ENCODE measurements around the gene RXFP1. TPM values are rescaled to one million over a fixed set of nuclear protein-coding genes. Genes with fewer than 3 reads are reported as not detected.

The RXFP1 gene
- polyA plus RNA-seq, 3 donors, result 0.07 TPM; not detected in 1

DNA sequence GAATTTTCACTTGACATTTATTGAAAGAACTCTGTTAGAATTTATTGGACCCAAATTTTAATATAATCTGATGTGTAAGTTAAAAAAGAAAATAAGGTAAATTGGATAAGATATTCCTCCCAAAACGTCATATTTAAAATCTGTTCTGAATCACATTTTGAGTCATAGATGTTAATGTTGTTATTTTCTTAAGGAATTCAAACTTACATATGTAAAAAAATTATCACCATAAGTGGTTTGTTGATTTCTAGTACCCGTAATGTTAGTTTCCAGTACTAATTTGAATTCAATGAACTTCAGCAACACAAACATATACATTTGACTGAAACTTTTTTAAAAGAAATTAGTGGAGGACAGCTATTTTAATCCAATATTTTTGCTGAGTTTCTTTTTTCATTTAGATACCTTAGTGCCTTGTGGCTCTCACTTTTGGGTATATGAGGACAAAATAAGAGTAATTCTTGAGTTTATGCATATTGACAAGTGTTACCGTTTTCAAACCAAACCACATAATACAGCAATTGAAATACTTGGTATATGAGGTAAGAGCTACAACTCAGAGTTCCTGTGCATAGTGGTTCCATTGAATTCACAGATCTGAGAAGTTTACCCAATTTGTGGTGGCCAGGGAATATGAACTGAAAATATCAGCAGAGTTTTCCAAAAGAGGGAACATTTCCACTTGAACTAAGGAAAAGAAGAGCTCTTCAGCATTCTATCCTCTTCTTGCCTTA, 78.2 kb downstream of the RXFP1 start:
- 78 to 80% (median 79%) methylated on average over 3 of the region's 3 CpGs for WGBS, 3 donors
- no peak overlapping the region for H3K27ac ChIP-seq (ENCODE audit: low read depth, low read length)

GRCh38 chr4:158604369-158604768, 82.7 kb downstream of the RXFP1 start:
- H3K27ac ChIP-seq (ENCODE audit: low read depth, low read length), result no peak overlapping the region

DNA sequence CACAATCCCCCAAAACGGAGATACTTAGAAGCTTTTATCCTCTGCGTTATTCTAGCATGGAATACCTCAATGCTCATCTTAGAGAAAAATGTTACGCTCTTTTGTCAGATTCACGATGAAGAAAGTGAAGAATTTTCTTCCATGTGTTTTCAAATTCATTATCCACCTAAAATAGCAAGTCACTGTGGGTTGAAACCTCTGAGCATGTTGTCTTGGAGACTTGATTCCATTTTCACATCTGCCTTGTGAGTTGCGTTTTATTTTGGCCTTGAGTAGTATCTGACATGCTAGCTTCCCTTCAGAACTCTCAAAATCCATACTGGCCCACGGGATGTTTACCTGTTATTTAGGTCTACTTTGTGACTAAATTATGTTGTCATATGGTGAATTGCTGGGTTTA, 83.7 kb downstream of the RXFP1 start:
- no peak overlapping the region for H3K27ac ChIP-seq (ENCODE audit: low read depth, low read length)
- 67 to 77% (median 70%) methylated on average over 6 of the region's 6 CpGs for WGBS, 3 donors

DNA sequence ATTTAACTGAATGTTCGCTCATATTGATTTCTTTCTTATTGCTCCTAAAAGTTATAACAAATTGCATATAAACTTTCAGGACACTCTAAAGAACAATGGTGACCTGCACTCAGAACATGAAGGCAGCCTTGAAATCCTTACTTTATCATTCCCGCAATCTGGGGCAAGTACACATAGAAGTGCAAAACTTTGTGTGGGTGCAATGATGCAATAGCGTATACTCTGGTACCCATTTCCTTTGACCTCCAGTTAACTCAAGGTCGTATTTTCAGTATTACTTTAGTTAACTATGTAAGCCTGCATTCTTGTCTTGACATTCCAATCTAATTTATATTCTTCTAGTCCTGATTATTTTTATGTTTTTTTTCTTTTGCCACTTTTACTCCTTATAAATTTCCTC, 85.3 kb downstream of the RXFP1 start:
- H3K27ac ChIP-seq (ENCODE audit: low read depth, low read length), result no peak overlapping the region
- WGBS, 3 donors, result 72 to 90% (median 86%) methylated on average over 4 of the region's 4 CpGs

GRCh38 chr4:158609116-158609515, 87.4 kb downstream of the RXFP1 start:
- 58 to 77% (median 63%) methylated on average over 4 of the region's 4 CpGs for WGBS, 3 donors
- H3K27ac ChIP-seq (ENCODE audit: low read depth, low read length), result no peak overlapping the region

DNA sequence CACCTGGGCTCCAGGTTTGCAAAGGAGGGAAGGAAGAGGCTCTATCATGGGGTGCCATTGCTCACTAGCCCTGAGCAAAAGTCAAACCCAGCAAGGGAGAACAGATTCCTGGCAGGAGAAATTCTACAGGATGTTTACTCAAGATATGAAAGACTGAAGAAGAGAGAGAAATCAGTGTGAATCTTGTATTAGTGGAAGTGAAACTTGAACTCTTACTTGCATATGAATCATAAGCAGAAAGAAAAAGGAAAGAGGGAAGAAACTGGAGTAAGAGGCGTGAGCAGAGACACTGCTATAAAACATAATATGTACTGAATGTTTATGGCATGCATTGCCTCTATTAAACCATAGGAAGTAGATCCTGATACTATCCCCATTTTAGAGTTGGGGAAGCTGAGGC, 89.1 kb downstream of the RXFP1 start:
- no peak overlapping the region for H3K27ac ChIP-seq (ENCODE audit: low read depth, low read length)
- WGBS, 3 donors, result 68 to 83% (median 79%) methylated on average over 1 of the region's 1 CpG

- WGBS, 3 donors, result 86 to 95% (median 88%) methylated on average over 1 of the region's 1 CpG
Measured at GRCh38 chr4:158613046-158613445, 91.4 kb downstream of the RXFP1 start.

GRCh38 chr4:158617956-158618355, 96.3 kb downstream of the RXFP1 start:
- H3K27ac ChIP-seq (ENCODE audit: low read depth, low read length), result no peak overlapping the region

More at GRCh38 chr4:158613046-158613445, 91.4 kb downstream of the RXFP1 start:
- no peak overlapping the region for H3K27ac ChIP-seq (ENCODE audit: low read depth, low read length)

GRCh38 chr4:158621729-158622128, 100.0 kb downstream of the RXFP1 start:
- WGBS, 3 donors, result 90 to 97% (median 93%) methylated on average over 4 of the region's 4 CpGs
- H3K27ac ChIP-seq (ENCODE audit: low read depth, low read length), result no peak overlapping the region

- WGBS, 3 donors, result 93 to 94% (median 94%) methylated on average over 3 of the region's 3 CpGs
- H3K27ac ChIP-seq (ENCODE audit: low read depth, low read length), result no peak overlapping the region
Measured at GRCh38 chr4:158622251-158622650, 100.6 kb downstream of the RXFP1 start.

- 26 to 34% (median 27%) methylated on average over 3 of the region's 3 CpGs for WGBS, 3 donors
- no peak overlapping the region for H3K27ac ChIP-seq (ENCODE audit: low read depth, low read length)
Measured at GRCh38 chr4:158624889-158625478, 103.3 kb downstream of the RXFP1 start.

GRCh38 chr4:158625544-158625943, 103.9 kb downstream of the RXFP1 start:
- no peak overlapping the region for H3K27ac ChIP-seq (ENCODE audit: low read depth, low read length)
- WGBS, 3 donors, result 69 to 74% (median 71%) methylated on average over 2 of the region's 2 CpGs

GRCh38 chr4:158630893-158631292, 109.2 kb downstream of the RXFP1 start:
- WGBS, 3 donors, result 28 to 53% (median 43%) methylated on average over 1 of the region's 1 CpG
- no peak overlapping the region for H3K27ac ChIP-seq (ENCODE audit: low read depth, low read length)

- WGBS, 3 donors, result 72 to 80% (median 75%) methylated on average over 1 of the region's 1 CpG
- no peak overlapping the region for H3K27ac ChIP-seq (ENCODE audit: low read depth, low read length)
Measured at GRCh38 chr4:158636619-158637018, 114.9 kb downstream of the RXFP1 start.

DNA sequence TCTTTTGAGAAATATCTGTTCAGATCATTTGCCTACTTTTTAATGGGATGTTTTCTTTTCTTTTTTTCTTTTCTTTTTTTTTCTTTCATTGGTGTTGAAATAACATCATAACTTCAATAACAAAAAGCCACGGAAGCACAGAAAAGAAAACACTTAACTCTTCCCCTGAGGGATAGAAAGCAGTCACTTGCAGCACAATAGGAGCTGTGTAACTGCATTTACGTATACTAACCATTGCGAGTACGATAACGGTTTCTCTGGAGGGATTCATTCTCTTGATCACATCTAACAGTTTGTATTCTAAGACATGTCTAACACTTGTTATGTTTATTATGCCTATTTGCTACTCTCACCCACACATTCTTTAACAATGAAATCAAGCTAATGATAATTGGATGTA, 122.7 kb downstream of the RXFP1 start:
- H3K27ac ChIP-seq (ENCODE audit: low read depth, low read length), result no peak overlapping the region
- WGBS, 3 donors, result 79 to 88% (median 87%) methylated on average over 5 of the region's 5 CpGs

GRCh38 chr4:158644760-158645159, 123.1 kb downstream of the RXFP1 start:
- no peak overlapping the region for H3K27ac ChIP-seq (ENCODE audit: low read depth, low read length)
- 65 to 71% (median 69%) methylated on average over 3 of the region's 3 CpGs for WGBS, 3 donors

- 46 to 53% (median 47%) methylated on average over 4 of the region's 4 CpGs for WGBS, 3 donors
- H3K27ac ChIP-seq (ENCODE audit: low read depth, low read length), result no peak overlapping the region
Measured at GRCh38 chr4:158649111-158649680, 127.5 kb downstream of the RXFP1 start.

- 6 to 28% (median 12%) methylated on average over 2 of the region's 2 CpGs for WGBS, 3 donors
- no peak overlapping the region for H3K27ac ChIP-seq (ENCODE audit: low read depth, low read length)
Measured at GRCh38 chr4:158652920-158653319, 131.2 kb downstream of the RXFP1 start.

DNA sequence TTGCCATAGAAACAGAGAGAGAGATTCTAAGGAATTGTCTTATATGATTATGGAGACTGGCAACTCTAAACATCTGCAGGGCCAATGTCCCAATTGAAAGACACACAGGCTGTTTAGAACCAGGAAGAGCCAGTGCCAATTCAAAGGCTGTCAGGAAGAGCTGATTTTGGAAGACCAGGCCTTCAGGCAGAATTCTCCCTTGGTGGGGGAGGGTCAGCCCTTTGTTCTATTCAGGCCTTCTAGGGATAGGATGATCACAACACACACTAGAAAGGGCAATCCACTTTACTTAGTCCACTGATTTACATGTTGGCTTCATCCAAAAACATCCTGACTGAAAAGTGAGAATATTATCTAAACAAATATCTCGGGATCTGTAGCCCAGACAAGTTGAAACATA, 134.8 kb downstream of the RXFP1 start:
- no peak overlapping the region for H3K27ac ChIP-seq (ENCODE audit: low read depth, low read length)
- 73 to 86% (median 84%) methylated on average over 1 of the region's 1 CpG for WGBS, 3 donors

GRCh38 chr4:158657291-158657690, 135.6 kb downstream of the RXFP1 start:
- 83 to 93% (median 92%) methylated on average over 11 of the region's 11 CpGs for WGBS, 3 donors
- H3K27ac ChIP-seq (ENCODE audit: low read depth, low read length), result no peak overlapping the region

Measured in adipose tissue (tissue), 3 donors.